ENCODE data around the gene GLRX2.

The GLRX2 gene

GRCh38 chr1:193111641-193112090, 6.5 kb upstream of the GLRX2 start:
- Histone ChIP-seq H3K27me3 (ENCODE audit: insufficient read depth, low read length) (no peaks in the 10 kb centered on the region), H3K4me1 (ENCODE audit: insufficient read depth, low read length, severe bottlenecking) (peaks cover 9% of the 10 kb centered on the region), H3F3A (ENCODE audit: insufficient read depth, low read length) (no peaks in the 10 kb centered on the region), H3K79me2 (ENCODE audit: insufficient read depth, low read length) (no peaks in the 10 kb centered on the region), H2AFZ (ENCODE audit: low read length) (0 out of 2 replicates have a peak overlapping the region, but pooled peaks have one; percentile 82), H3K4me2 (ENCODE audit: low read length) (no peak overlapping the region), H4K20me1 (ENCODE audit: insufficient read depth, low read length) (no peaks in the 10 kb centered on the region), H3K9me2 (ENCODE audit: low read depth, low read length) (no peaks in the 10 kb centered on the region), H3K27ac (ENCODE audit: low read depth, low read length, poor library complexity, severe bottlenecking) (no peak overlapping the region), H3K36me3 (ENCODE audit: insufficient read depth, low read length) (no peaks in the 10 kb centered on the region), H3K4me3 (ENCODE audit: low read depth, low read length, poor library complexity, severe bottlenecking) (no peak overlapping the region), H3K9me3 (ENCODE audit: low read length) (no peaks in the 10 kb centered on the region), H3K9ac (ENCODE audit: low read length) (no peak overlapping the region)
- TF ChIP-seq EZH2 (IDR thresholded peaks at IDR 0.05; ENCODE audit: borderline replicate concordance, low read length) (no peak), CTCF (IDR thresholded peaks at IDR 0.05; ENCODE audit: low read length) (no peak)

- Histone ChIP-seq H3K27ac (ENCODE audit: low read depth, low read length, poor library complexity, severe bottlenecking) (no peak overlapping the region), H4K20me1 (ENCODE audit: insufficient read depth, low read length) (no peaks in the 10 kb centered on the region), H3K9me2 (ENCODE audit: low read depth, low read length) (no peaks in the 10 kb centered on the region), H3K36me3 (ENCODE audit: insufficient read depth, low read length) (no peaks in the 10 kb centered on the region), H3K27me3 (ENCODE audit: insufficient read depth, low read length) (no peaks in the 10 kb centered on the region), H3K9me3 (ENCODE audit: low read length) (no peaks in the 10 kb centered on the region), H3K4me2 (ENCODE audit: low read length) (no peak overlapping the region), H3F3A (ENCODE audit: insufficient read depth, low read length) (no peaks in the 10 kb centered on the region), H2AFZ (ENCODE audit: low read length) (no peak overlapping the region), H3K4me1 (ENCODE audit: insufficient read depth, low read length, severe bottlenecking) (peaks cover 11% of the 10 kb centered on the region), H3K79me2 (ENCODE audit: insufficient read depth, low read length) (no peaks in the 10 kb centered on the region), H3K4me3 (ENCODE audit: low read depth, low read length, poor library complexity, severe bottlenecking) (no peak overlapping the region), H3K9ac (ENCODE audit: low read length) (no peak overlapping the region)
- TF ChIP-seq EZH2 (IDR thresholded peaks at IDR 0.05; ENCODE audit: borderline replicate concordance, low read length) = no peak
- no peak for TF ChIP-seq CTCF (IDR thresholded peaks at IDR 0.05; ENCODE audit: low read length)
Measured at GRCh38 chr1:193110864-193111263, 5.7 kb upstream of the GLRX2 start.

DNA sequence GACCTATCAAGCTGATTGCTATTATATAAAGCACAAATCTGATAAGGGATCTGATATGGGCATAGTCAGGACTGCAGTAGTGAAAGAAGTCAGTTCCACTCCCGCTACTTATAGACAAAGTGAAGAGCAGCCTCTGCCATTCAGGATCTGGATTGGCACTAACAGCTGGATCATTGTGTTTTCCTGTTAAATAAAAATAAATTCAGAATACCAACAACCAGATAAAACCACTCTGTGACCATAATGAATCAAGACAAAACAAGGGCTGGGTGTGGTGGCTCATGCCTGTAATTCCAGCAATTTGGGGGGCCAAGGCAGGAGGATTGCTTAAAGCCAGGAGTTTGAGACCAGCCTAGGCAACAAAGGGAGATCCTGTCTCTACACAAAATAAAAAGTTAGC, 5.0 kb upstream of the GLRX2 start:
- Histone ChIP-seq H3K9me3 (ENCODE audit: low read length) (no peaks in the 10 kb centered on the region), H4K20me1 (ENCODE audit: insufficient read depth, low read length) (no peaks in the 10 kb centered on the region), H3K27me3 (ENCODE audit: insufficient read depth, low read length) (no peaks in the 10 kb centered on the region), H3F3A (ENCODE audit: insufficient read depth, low read length) (no peaks in the 10 kb centered on the region), H3K4me2 (ENCODE audit: low read length) (no peak overlapping the region), H3K9ac (ENCODE audit: low read length) (no peak overlapping the region), H3K79me2 (ENCODE audit: insufficient read depth, low read length) (no peaks in the 10 kb centered on the region), H2AFZ (ENCODE audit: low read length) (no peak overlapping the region), H3K4me1 (ENCODE audit: insufficient read depth, low read length, severe bottlenecking) (peaks cover 16% of the 10 kb centered on the region), H3K27ac (ENCODE audit: low read depth, low read length, poor library complexity, severe bottlenecking) (no peak overlapping the region), H3K9me2 (ENCODE audit: low read depth, low read length) (no peaks in the 10 kb centered on the region), H3K4me3 (ENCODE audit: low read depth, low read length, poor library complexity, severe bottlenecking) (no peak overlapping the region), H3K36me3 (ENCODE audit: insufficient read depth, low read length) (no peaks in the 10 kb centered on the region)
- no peak for TF ChIP-seq EZH2 (IDR thresholded peaks at IDR 0.05; ENCODE audit: borderline replicate concordance, low read length)
- no peak for TF ChIP-seq CTCF (IDR thresholded peaks at IDR 0.05; ENCODE audit: low read length)

Data from OCI-LY1 (cell line).